Lung (tissue), 12 donors: ENCODE data around the gene MGAT3. TPM values are rescaled to one million over a fixed set of nuclear protein-coding genes. Genes with fewer than 3 reads are reported as not detected.

Source experiments
- ATAC-seq: fragments of 200-7000 bp; cut with Tn5 transposase; one replicate; pipeline ENCODE4 v1.9.1; 2020; ENCODE audit warnings: moderate number of reproducible peaks; ENCODE audit not compliant: insufficient read depth, low FRiP score
- DNase-seq, 3 donors: peaks; one replicate each; pipeline ENCODE4 v3.0.0-alpha.2; 2013 to 2017
- H3K27ac ChIP-seq, 2 donors: one replicate each; pipeline ENCODE4 v1.5.1; 2013; ENCODE audit warnings: mild to moderate bottlenecking in 2 of 2, moderate library complexity in 2 of 2, control low read depth in 1 of 2, inconsistent platforms in 1 of 2, low read depth in 1 of 2, low read length in 1 of 2
- H3K27me3 ChIP-seq, 3 donors: one replicate each; pipeline ENCODE4 v1.5.1; 2013; ENCODE audit warnings: low read length in 2 of 3; ENCODE audit not compliant: control insufficient read depth in 3 of 3, insufficient read depth in 3 of 3
- H3K36me3 ChIP-seq, 4 donors: one replicate each; pipeline ENCODE4 v1.5.1; 2013; ENCODE audit warnings: low read length in 4 of 4, mild to moderate bottlenecking in 1 of 4, moderate library complexity in 1 of 4; ENCODE audit not compliant: control insufficient read depth in 4 of 4, insufficient read depth in 4 of 4
- H3K4me1 ChIP-seq, 5 donors: one replicate each; pipeline ENCODE4 v1.5.1; 2013; ENCODE audit warnings: low read length in 5 of 5, mild to moderate bottlenecking in 2 of 5, moderate library complexity in 1 of 5; ENCODE audit not compliant: control insufficient read depth in 5 of 5, insufficient read depth in 5 of 5
- H3K4me3 ChIP-seq: one replicate; pipeline ENCODE4 v1.5.1; 2013; ENCODE audit warnings: mild to moderate bottlenecking, control low read depth, moderate library complexity
- H3K9ac ChIP-seq, 2 donors: one replicate each; pipeline ENCODE4 v1.5.1; 2013; ENCODE audit warnings: low read length in 2 of 2, control low read depth in 1 of 2; ENCODE audit not compliant: insufficient read depth in 1 of 2
- H3K9me3 ChIP-seq, 4 donors: one replicate each; pipeline ENCODE4 v1.5.1; 2013; ENCODE audit warnings: low read length in 3 of 4, mild to moderate bottlenecking in 1 of 4, moderate library complexity in 1 of 4; ENCODE audit not compliant: control insufficient read depth in 4 of 4, insufficient read depth in 3 of 4
- WGBS, 2 donors: extraction: QIAGEN DNeasy Blood & Tissue Kit; methylation state at CpG; one replicate each; pipeline ENCODE4 v1.1.7; 2013; 5-methylcytosine and 5-hydroxymethylcytosine counted together
- polyA plus RNA-seq, 2 donors: library from polyadenylated mRNA; stranded (reverse); fragments of 200-250 nt; gene quantifications; one replicate each; pipeline ENCODE4 v1.2.1, GENCODE V29; 2013
- total RNA-seq, 2 donors: library from RNA; depleted of rRNA in 1 of 2; stranded (reverse); fragments of >200 nt in 1 of 2; gene quantifications; one replicate each; pipeline ENCODE4 v1.2.1, GENCODE V29; 2014 to 2021
- TF ChIP-seq, protein P1 (sequence below): IDR thresholded peaks from 2 replicates; pipeline ENCODE4 v1.5.1; 2012; ENCODE audit warnings: mild to moderate bottlenecking; ENCODE audit errors: control extremely low read depth, extremely low read depth
- donor health status: control.
- donor health status: control.
- donor health status: Bipolar disorder and iron deficiency.
- donor health status: healthy.
- donor health status: DM: yes; HTN: yes; CAD: no.

MGAT3 gene
- total and polyA plus RNA-seq, 4 donors: 5.6 to 19.4 (median 5.9) TPM

- Histone ChIP-seq H3K4me1 (peaks cover 0 to 56% (median 22%) of the 10 kb centered on the region in 5 donors), H3K9ac (no peak overlapping the region), H3K9me3 (no peaks in the 10 kb centered on the region), H3K27ac (no peak overlapping the region), H3K36me3 (peaks cover 0 to 3% (median 0%) of the 10 kb centered on the region in 4 donors), H3K4me3 (no peak overlapping the region), H3K27me3 (no peaks in the 10 kb centered on the region)
- 77 to 93% methylated on average over 9 of the region's 9 CpGs for WGBS, 2 donors
- ATAC-seq (no peak), DNase-seq (no peak)
- TF ChIP-seq, protein P1, sequence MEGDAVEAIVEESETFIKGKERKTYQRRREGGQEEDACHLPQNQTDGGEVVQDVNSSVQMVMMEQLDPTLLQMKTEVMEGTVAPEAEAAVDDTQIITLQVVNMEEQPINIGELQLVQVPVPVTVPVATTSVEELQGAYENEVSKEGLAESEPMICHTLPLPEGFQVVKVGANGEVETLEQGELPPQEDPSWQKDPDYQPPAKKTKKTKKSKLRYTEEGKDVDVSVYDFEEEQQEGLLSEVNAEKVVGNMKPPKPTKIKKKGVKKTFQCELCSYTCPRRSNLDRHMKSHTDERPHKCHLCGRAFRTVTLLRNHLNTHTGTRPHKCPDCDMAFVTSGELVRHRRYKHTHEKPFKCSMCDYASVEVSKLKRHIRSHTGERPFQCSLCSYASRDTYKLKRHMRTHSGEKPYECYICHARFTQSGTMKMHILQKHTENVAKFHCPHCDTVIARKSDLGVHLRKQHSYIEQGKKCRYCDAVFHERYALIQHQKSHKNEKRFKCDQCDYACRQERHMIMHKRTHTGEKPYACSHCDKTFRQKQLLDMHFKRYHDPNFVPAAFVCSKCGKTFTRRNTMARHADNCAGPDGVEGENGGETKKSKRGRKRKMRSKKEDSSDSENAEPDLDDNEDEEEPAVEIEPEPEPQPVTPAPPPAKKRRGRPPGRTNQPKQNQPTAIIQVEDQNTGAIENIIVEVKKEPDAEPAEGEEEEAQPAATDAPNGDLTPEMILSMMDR: no peak
Observed at GRCh38 chr22:39475337-39475736, 18.5 kb downstream of the MGAT3 start.

- Histone ChIP-seq H3K9me3 (no peaks in the 10 kb centered on the region), H3K9ac (no peak overlapping the region), H3K4me1 (peaks cover 0 to 50% (median 16%) of the 10 kb centered on the region in 5 donors), H3K36me3 (peaks cover 0 to 3% (median 0%) of the 10 kb centered on the region in 4 donors), H3K4me3 (no peak overlapping the region), H3K27ac (no peak overlapping the region), H3K27me3 (no peaks in the 10 kb centered on the region)
- DNase-seq (no peak), ATAC-seq (no peak)
- TF ChIP-seq, protein P1: no peak
- 83 to 90% methylated on average over 3 of the region's 3 CpGs for WGBS, 2 donors
Observed at GRCh38 chr22:39475902-39476301, 19.1 kb downstream of the MGAT3 start.

DNA sequence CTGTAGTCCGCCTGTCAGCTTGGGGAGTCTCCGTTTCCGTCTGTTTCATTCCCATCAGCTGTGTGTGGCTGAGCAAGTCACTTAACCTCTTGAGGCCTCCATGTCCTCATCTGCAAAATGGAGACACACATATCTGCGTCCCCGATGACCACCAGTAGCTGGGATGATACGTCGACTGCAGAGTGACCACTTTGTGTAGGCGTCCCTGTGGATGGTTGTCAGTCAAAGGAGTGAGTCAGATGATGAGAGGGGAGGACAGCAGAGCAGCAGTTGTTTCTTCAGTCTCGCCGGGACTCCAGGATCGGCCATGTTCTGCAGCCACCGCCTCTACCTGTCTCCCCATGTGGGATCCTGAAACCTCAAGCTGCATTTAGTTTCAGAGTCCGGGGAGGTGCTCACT, 19.9 kb downstream of the MGAT3 start:
- ATAC-seq: no peak
- TF ChIP-seq, protein P1: no peak
- H3K4me3 ChIP-seq: no peak overlapping the region
- whole genome bisulfite sequencing, 2 donors: 85 to 87% methylated on average over 13 of the region's 13 CpGs
- no peaks in the 10 kb centered on the region for H3K9me3 ChIP-seq
- no peaks in the 10 kb centered on the region for H3K27me3 ChIP-seq
- peaks cover 0 to 42% (median 10%) of the 10 kb centered on the region in 5 donors for H3K4me1 ChIP-seq
- DNase-seq: no peak
- no peak overlapping the region for H3K9ac ChIP-seq
- peaks cover 0 to 5% (median 0%) of the 10 kb centered on the region in 4 donors for H3K36me3 ChIP-seq
- no peak overlapping the region for H3K27ac ChIP-seq

DNA sequence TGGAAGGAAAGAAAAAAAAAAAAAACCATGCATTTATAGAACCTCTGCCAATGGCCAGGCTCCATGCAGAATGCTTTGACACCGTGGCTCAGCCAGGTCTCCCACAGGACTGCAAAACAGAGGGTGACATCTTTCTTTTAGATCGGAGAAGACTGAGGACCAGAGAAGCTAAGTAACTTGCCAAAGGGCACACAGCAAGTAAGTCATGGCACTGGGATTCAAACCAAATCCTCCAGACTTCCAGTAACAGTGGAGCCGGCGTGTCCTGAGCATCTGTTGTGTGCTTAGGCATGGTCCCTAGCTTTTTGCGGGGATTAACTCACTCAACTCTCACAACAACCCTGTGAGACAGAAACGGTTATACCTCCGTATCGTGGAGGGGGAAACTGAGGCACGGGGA, 20.7 kb downstream of the MGAT3 start:
- Histone ChIP-seq H3K36me3 (peaks cover 0 to 5% (median 0%) of the 10 kb centered on the region in 4 donors), H3K4me3 (no peak overlapping the region), H3K27me3 (no peaks in the 10 kb centered on the region), H3K9me3 (no peaks in the 10 kb centered on the region), H3K27ac (no peak overlapping the region), H3K4me1 (peaks cover 0 to 34% (median 2%) of the 10 kb centered on the region in 5 donors), H3K9ac (no peak overlapping the region)
- DNase-seq (no peak), ATAC-seq (no peak)
- TF ChIP-seq, protein P1: no peak
- 92 to 95% methylated on average over 9 of the region's 9 CpGs for WGBS, 2 donors
